Stimulated activated naive B cell treated with anti-CD40 and anti-IgM and Interleukin-4, amounts not matched to agents 10 μg/mL and 1 μg/mL and 100 μg/mL, for 72 hours (primary cell): ENCODE data around the gene IGDCC3.
A peak's percentile ranks its signal among the peaks of the same experiment; 100 is the strongest.
"Not testable (repeated sequence)": the region's sequence is repeated elsewhere in the genome, so short reads cannot be mapped to it uniquely, and the experiment has no call there.

Experiments used
- ATAC-seq, 2 donors: fragments of 150-1000 bp; cut with Tn5 transposase; replicated peaks; 2 replicates each; pipeline ENCODE4 v1.10.0; 2021; ENCODE audit warnings: moderate library complexity in 1 of 2
- DNase-seq: peaks from one replicate; pipeline ENCODE4 v3.0.0; 2021
- H3K27ac Mint-ChIP-seq: one replicate; pipeline ENCODE4 v1.8.0; 2022; ENCODE audit warnings: mild to moderate bottlenecking, mixed read lengths
- H3K27me3 Mint-ChIP-seq, 2 donors: one replicate each; pipeline ENCODE4 v1.8.0; 2022; ENCODE audit warnings: mixed read lengths in 2 of 2
- H3K36me3 Mint-ChIP-seq, 2 donors: one replicate each; pipeline ENCODE4 v1.8.0; 2022; ENCODE audit warnings: mixed read lengths in 2 of 2, mild to moderate bottlenecking in 1 of 2
- H3K4me1 Mint-ChIP-seq, 2 donors: one replicate each; pipeline ENCODE4 v1.8.0; 2022; ENCODE audit warnings: mixed read lengths in 2 of 2, mild to moderate bottlenecking in 1 of 2
- H3K4me3 Mint-ChIP-seq, 2 donors: one replicate each; pipeline ENCODE4 v1.8.0; 2022; ENCODE audit warnings: mild to moderate bottlenecking in 2 of 2, mixed read lengths in 2 of 2, moderate library complexity in 1 of 2
- H3K9me3 Mint-ChIP-seq, 2 donors: one replicate each; pipeline ENCODE4 v1.8.0; 2022; ENCODE audit warnings: mixed read lengths in 2 of 2, mild to moderate bottlenecking in 1 of 2

Gene IGDCC3

DNA sequence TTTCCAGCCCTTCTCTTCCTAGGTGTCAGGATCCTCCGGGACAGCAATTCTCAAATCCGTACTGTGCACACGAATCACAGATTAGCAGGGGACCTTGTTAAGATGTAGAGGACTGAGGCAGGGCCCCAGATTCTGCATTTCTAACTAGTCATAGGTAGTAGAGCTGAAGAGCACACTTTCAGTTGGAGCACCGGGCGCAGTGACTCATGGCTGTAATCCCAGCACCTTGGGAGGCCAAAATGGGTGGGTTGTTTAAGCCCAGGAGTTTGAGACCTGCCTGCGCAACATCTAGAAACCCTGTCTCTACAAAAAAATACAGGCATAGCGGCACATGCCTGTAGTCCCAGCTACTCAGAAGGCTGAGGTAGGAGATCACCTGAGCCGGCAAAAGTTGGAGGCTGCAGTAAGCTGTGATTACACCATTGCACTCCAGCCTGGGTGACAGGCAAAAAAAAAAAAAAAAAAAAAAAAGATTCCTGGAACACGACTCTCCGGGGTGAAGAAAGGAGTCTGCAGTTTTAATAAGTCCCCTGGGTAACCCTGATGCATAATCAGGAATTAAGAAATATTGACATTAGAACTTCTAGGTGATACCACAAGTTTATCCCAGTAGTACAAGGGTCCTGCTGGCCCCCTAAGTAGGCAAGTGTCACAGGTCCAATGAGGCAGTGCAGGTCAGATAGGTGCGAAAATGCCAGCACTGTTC is 21.4 kb upstream of the IGDCC3 start:
- Mint-ChIP-seq H3K27me3 (peaks cover 75 to 83% of the 10 kb centered on the region in 2 donors), H3K9me3 (no peaks in the 10 kb centered on the region), H3K4me3 (no peak overlapping the region), H3K27ac (no peak overlapping the region), H3K36me3 (no peaks in the 10 kb centered on the region), H3K4me1 (peaks cover 8 to 28% of the 10 kb centered on the region in 2 donors)
- ATAC-seq (no peak), DNase-seq (no peak)

GRCh38 chr15:65398486-65398885 is 20.7 kb upstream of the IGDCC3 start:
- ATAC-seq, H3K4me3 Mint-ChIP-seq, H3K36me3 Mint-ChIP-seq, DNase-seq, H3K9me3 Mint-ChIP-seq, H3K27ac Mint-ChIP-seq: not testable (repeated sequence)
- peaks cover 8 to 28% of the 10 kb centered on the region in 2 donors for H3K4me1 Mint-ChIP-seq
- H3K27me3 Mint-ChIP-seq, result peaks cover 75 to 83% of the 10 kb centered on the region in 2 donors

- Mint-ChIP-seq H3K4me3 (no peak overlapping the region), H3K27ac (peak overlapping the region; percentile 59), H3K9me3 (no peaks in the 10 kb centered on the region), H3K4me1 (peaks cover 8 to 28% of the 10 kb centered on the region in 2 donors), H3K27me3 (peaks cover 83 to 92% of the 10 kb centered on the region in 2 donors), H3K36me3 (no peaks in the 10 kb centered on the region)
- no peak for DNase-seq
- ATAC-seq, result no peak
These were observed 19.1 kb upstream of the IGDCC3 start for GRCh38 chr15:65396965-65397317.

- H3K27me3 Mint-ChIP-seq, result peaks cover 81 to 91% of the 10 kb centered on the region in 2 donors
- H3K27ac Mint-ChIP-seq, result peak overlapping the region; percentile 10
- H3K4me3 Mint-ChIP-seq, result peak overlapping the region; percentile 37 to 65
- no peaks in the 10 kb centered on the region for H3K9me3 Mint-ChIP-seq
- H3K36me3 Mint-ChIP-seq, result no peaks in the 10 kb centered on the region
- ATAC-seq (no peak), DNase-seq (no peak)
- H3K4me1 Mint-ChIP-seq, result peaks cover 8 to 27% of the 10 kb centered on the region in 2 donors
These were observed 18.6 kb upstream of the IGDCC3 start for GRCh38 chr15:65396283-65396964.

DNA sequence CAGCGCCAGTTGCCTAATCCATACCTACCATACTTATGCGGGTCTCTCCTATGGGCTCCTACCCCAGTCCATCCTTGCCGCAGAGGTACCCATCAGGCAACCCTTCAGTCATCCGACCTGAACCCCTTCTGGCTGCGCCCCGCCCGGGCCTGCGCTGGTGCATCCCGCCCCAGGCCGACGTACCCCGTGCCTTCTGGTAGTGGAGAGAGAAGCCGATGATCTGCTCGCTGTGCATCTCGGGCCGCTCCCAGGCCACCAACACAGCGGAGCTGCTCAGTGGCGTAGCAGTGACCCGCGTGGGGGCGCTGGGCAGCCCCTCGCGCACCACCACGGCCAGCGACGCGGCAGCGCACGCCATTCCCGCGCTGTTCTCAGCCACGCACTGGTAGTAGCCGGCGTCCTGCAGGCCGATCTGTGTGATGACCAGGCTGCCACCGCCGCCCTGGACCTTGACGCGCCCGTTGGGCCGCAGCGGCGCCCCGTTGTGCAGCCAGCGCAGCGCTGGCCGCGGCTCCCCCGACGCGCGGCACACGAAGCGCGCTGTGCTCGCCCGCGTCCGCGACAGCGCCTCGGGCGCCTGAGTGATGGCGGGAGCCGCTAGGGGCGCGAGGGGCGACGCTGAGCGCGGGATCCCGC is 17.9 kb upstream of the IGDCC3 start:
- H3K4me1 Mint-ChIP-seq, result peaks cover 5 to 20% of the 10 kb centered on the region in 2 donors
- H3K27me3 Mint-ChIP-seq, result peaks cover 75 to 83% of the 10 kb centered on the region in 2 donors
- ATAC-seq (peak in 1 of 2 donors; percentile 23), DNase-seq (no peak)
- H3K36me3 Mint-ChIP-seq, result no peaks in the 10 kb centered on the region
- no peaks in the 10 kb centered on the region for H3K9me3 Mint-ChIP-seq
- H3K4me3 Mint-ChIP-seq, result peak overlapping the region in 1 of 2 donors; percentile 48
- H3K27ac Mint-ChIP-seq, result no peak overlapping the region

DNA sequence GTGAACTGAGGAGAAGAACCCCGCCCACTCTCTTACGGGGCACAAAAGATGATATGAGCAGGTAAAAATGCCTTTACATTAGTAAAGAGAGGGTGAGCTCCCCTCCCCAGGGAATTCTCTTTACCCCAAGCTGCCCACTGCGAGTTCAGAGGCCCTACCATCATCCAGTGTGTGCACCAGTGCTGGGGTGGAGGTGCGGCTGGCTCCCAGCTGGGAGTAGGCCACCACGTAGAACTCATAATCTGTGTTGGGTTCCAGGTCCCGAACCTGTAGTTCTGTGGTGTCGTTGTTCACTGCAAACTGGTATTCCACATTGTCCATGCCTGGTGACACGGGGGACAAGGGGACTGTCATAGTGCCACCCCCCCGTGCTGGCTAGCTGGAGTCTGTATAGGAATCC is 17.1 kb upstream of the IGDCC3 start:
- no peak overlapping the region for H3K27ac Mint-ChIP-seq
- peaks cover 5 to 18% of the 10 kb centered on the region in 2 donors for H3K4me1 Mint-ChIP-seq
- peaks cover 72 to 80% of the 10 kb centered on the region in 2 donors for H3K27me3 Mint-ChIP-seq
- ATAC-seq (no peak), DNase-seq (no peak)
- H3K9me3 Mint-ChIP-seq, result no peaks in the 10 kb centered on the region
- no peak overlapping the region for H3K4me3 Mint-ChIP-seq
- no peaks in the 10 kb centered on the region for H3K36me3 Mint-ChIP-seq

GRCh38 chr15:65394280-65394789 is 16.5 kb upstream of the IGDCC3 start:
- no peaks in the 10 kb centered on the region for H3K36me3 Mint-ChIP-seq
- ATAC-seq (no peak), DNase-seq (no peak)
- H3K27me3 Mint-ChIP-seq, result peaks cover 72 to 76% of the 10 kb centered on the region in 2 donors
- peaks cover 5 to 18% of the 10 kb centered on the region in 2 donors for H3K4me1 Mint-ChIP-seq
- H3K4me3 Mint-ChIP-seq, result no peak overlapping the region
- no peak overlapping the region for H3K27ac Mint-ChIP-seq
- no peaks in the 10 kb centered on the region for H3K9me3 Mint-ChIP-seq

GRCh38 chr15:65393557-65393956 is 15.8 kb upstream of the IGDCC3 start:
- no peak overlapping the region for H3K4me3 Mint-ChIP-seq
- ATAC-seq (no peak), DNase-seq (no peak)
- no peaks in the 10 kb centered on the region for H3K36me3 Mint-ChIP-seq
- H3K27ac Mint-ChIP-seq, result no peak overlapping the region
- no peaks in the 10 kb centered on the region for H3K9me3 Mint-ChIP-seq
- H3K27me3 Mint-ChIP-seq, result peaks cover 68 to 74% of the 10 kb centered on the region in 2 donors
- peaks cover 5 to 18% of the 10 kb centered on the region in 2 donors for H3K4me1 Mint-ChIP-seq

GRCh38 chr15:65393091-65393490 is 15.3 kb upstream of the IGDCC3 start:
- ATAC-seq, result no peak
- no peaks in the 10 kb centered on the region for H3K36me3 Mint-ChIP-seq

GRCh38 chr15:65392368-65392767 is 14.6 kb upstream of the IGDCC3 start:
- Mint-ChIP-seq H3K4me1 (peaks cover 5 to 18% of the 10 kb centered on the region in 2 donors), H3K9me3 (no peaks in the 10 kb centered on the region), H3K27me3 (peaks cover 61 to 70% of the 10 kb centered on the region in 2 donors), H3K4me3 (no peak overlapping the region), H3K36me3 (no peaks in the 10 kb centered on the region), H3K27ac (no peak overlapping the region)
- ATAC-seq (no peak), DNase-seq (no peak)

More at GRCh38 chr15:65393091-65393490, 15.3 kb upstream of the IGDCC3 start:
- Mint-ChIP-seq H3K27me3 (peaks cover 67 to 73% of the 10 kb centered on the region in 2 donors), H3K9me3 (no peaks in the 10 kb centered on the region), H3K27ac (no peak overlapping the region), H3K4me3 (no peak overlapping the region), H3K4me1 (peaks cover 5 to 18% of the 10 kb centered on the region in 2 donors)
- no peak for DNase-seq

DNA sequence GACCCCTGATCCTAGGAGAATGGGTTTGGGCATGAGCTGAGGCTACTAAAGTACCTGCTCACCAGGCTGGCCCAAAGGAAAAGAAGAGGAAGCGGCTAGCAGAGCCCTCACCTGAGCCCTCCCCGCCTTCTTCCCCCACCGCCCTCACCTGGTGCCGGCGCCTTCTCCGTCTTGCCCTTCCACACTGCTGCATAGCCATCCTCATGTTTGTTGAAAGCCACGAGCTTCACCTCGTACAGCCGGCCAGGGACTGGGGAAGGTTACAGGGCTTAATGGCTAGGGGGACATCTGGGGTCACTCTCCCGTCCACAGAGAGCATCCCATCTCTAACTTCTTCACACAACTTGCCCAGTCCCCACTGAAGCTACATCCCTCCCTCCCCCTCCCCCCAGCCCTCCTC is 13.9 kb upstream of the IGDCC3 start:
- no peak for ATAC-seq
- Mint-ChIP-seq H3K36me3 (no peaks in the 10 kb centered on the region), H3K9me3 (no peaks in the 10 kb centered on the region), H3K27ac (no peak overlapping the region), H3K4me3 (no peak overlapping the region), H3K27me3 (peaks cover 55 to 64% of the 10 kb centered on the region in 2 donors), H3K4me1 (peaks cover 5 to 13% of the 10 kb centered on the region in 2 donors)
- DNase-seq, result no peak

GRCh38 chr15:65390447-65390846 is 12.6 kb upstream of the IGDCC3 start:
- H3K27ac Mint-ChIP-seq, result no peak overlapping the region
- peaks cover 45 to 51% of the 10 kb centered on the region in 2 donors for H3K27me3 Mint-ChIP-seq
- peaks cover 4 to 8% of the 10 kb centered on the region in 2 donors for H3K4me1 Mint-ChIP-seq
- no peaks in the 10 kb centered on the region for H3K9me3 Mint-ChIP-seq
- no peak for DNase-seq
- no peaks in the 10 kb centered on the region for H3K36me3 Mint-ChIP-seq
- no peak for ATAC-seq
- H3K4me3 Mint-ChIP-seq, result no peak overlapping the region

- ATAC-seq, result no peak
- peaks cover 11 to 15% of the 10 kb centered on the region in 2 donors for H3K4me1 Mint-ChIP-seq
- DNase-seq, result no peak
- H3K27ac Mint-ChIP-seq, result no peak overlapping the region
- no peak overlapping the region for H3K4me3 Mint-ChIP-seq
- no peaks in the 10 kb centered on the region for H3K36me3 Mint-ChIP-seq
- H3K27me3 Mint-ChIP-seq, result peaks cover 33 to 40% of the 10 kb centered on the region in 2 donors
- H3K9me3 Mint-ChIP-seq, result no peaks in the 10 kb centered on the region
These were observed 11.4 kb upstream of the IGDCC3 start for GRCh38 chr15:65389226-65389625.

DNA sequence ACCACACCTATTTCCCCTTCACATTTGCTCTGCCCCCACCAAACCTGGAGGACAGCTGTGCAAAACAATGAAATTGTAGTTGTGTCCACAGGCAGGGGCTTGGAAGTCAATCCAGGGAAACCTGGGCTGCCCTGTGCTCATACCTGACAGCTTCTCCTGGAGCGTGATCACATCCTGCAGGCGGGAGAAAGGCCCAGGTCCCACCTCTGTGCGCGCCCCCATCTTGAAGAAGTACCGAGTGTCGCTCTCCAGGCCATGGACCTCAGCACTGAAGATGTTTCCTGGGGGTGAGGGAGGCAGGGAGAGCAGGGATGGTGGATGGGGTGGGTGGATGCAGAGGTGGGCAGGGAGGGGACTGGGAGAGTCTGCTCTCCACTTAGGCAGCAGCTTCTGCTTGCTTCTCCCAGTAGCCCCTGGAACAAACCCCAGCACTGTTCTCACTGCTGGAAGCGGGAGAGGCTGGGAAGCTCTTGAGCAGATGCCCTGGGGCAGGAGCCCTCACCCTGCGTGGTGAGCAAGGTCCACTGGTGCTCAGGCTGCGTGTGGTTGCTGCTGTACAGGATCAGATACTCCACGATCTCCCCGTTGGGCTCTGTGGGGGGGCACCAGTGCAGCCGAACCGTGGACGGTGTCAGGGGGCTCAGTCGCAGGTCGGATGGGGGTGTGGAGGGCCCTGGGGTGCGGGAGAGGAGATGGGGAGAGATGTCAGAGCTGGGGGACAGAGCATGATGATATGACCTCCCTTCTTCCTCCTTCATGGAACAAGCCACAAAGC is 10.7 kb upstream of the IGDCC3 start:
- H3K27me3 Mint-ChIP-seq, result peaks cover 25 to 40% of the 10 kb centered on the region in 2 donors
- no peak overlapping the region for H3K27ac Mint-ChIP-seq
- H3K9me3 Mint-ChIP-seq, result no peaks in the 10 kb centered on the region
- H3K4me1 Mint-ChIP-seq, result peaks cover 14 to 18% of the 10 kb centered on the region in 2 donors
- no peak overlapping the region for H3K4me3 Mint-ChIP-seq
- no peaks in the 10 kb centered on the region for H3K36me3 Mint-ChIP-seq
- no peak for DNase-seq
- no peak for ATAC-seq
